M059J (cell line): Measurements from ENCODE around the gene RBM27. TPM values are rescaled to one million over a fixed set of nuclear protein-coding genes. Genes with fewer than 3 reads are reported as not detected.
"Not testable (repeated sequence)": the region's sequence is repeated elsewhere in the genome, so short reads cannot be mapped to it uniquely, and the experiment has no call there.

Source experiments
- DNase-seq: peaks from one replicate; pipeline ENCODE4 v3.0.0-alpha.2; 2012; ENCODE audit warnings: low read depth
- total RNA-seq: library from RNA; depleted of rRNA; stranded (reverse); fragments of >200 nt; shearing (Covaris generic); gene quantifications from 2 replicates; pipeline ENCODE4 v1.2.3, GENCODE V29; 2014

RBM27 gene
- total RNA-seq, 1 experiment from 2014 or later = 18.7 TPM

GRCh38 chr5:146205499-146206202, 2.2 kb downstream of the RBM27 start:
- no peak for DNase-seq

GRCh38 chr5:146206257-146206656, 2.9 kb downstream of the RBM27 start:
- no peak for DNase-seq

- no peak for DNase-seq
These were observed 5.6 kb downstream of the RBM27 start for GRCh38 chr5:146208916-146209522.

GRCh38 chr5:146209714-146210113, 6.3 kb downstream of the RBM27 start:
- no peak for DNase-seq

- DNase-seq = not testable (repeated sequence)
These were observed 7.4 kb downstream of the RBM27 start for GRCh38 chr5:146210810-146211209.

GRCh38 chr5:146213210-146213826, 9.9 kb downstream of the RBM27 start:
- peak; percentile 22 for DNase-seq

- not testable (repeated sequence) for DNase-seq
These were observed 11.5 kb downstream of the RBM27 start for GRCh38 chr5:146214881-146215280.

- no peak for DNase-seq
These were observed 14.8 kb downstream of the RBM27 start for GRCh38 chr5:146218168-146218567.

- no peak for DNase-seq
These were observed 15.8 kb downstream of the RBM27 start for GRCh38 chr5:146219243-146219642.

- no peak for DNase-seq
These were observed 17.8 kb downstream of the RBM27 start for GRCh38 chr5:146221234-146221633.

- no peak for DNase-seq
These were observed 18.6 kb downstream of the RBM27 start for GRCh38 chr5:146222005-146222404.

GRCh38 chr5:146223179-146223578, 19.8 kb downstream of the RBM27 start:
- no peak for DNase-seq

- no peak for DNase-seq
These were observed 25.8 kb downstream of the RBM27 start for GRCh38 chr5:146229222-146229621.

GRCh38 chr5:146232223-146232622, 28.8 kb downstream of the RBM27 start:
- no peak for DNase-seq

- DNase-seq = peak; percentile 5
These were observed 30.0 kb downstream of the RBM27 start for GRCh38 chr5:146233441-146233840.

GRCh38 chr5:146238973-146239372, 35.6 kb downstream of the RBM27 start:
- DNase-seq = no peak

- no peak for DNase-seq
These were observed 37.5 kb downstream of the RBM27 start for GRCh38 chr5:146240951-146241350.

GRCh38 chr5:146243247-146243646, 39.8 kb downstream of the RBM27 start:
- no peak for DNase-seq

GRCh38 chr5:146248561-146248960, 45.2 kb downstream of the RBM27 start:
- no peak for DNase-seq

- no peak for DNase-seq
These were observed 46.4 kb downstream of the RBM27 start for GRCh38 chr5:146249801-146250200.
